Activated T-helper 1 cell treated with Interleukin-2 at 50 U/mL for 16 hours (primary cell): ENCODE results near the gene RSPRY1.
"Not testable (repeated sequence)": the region's sequence is repeated elsewhere in the genome, so short reads cannot be mapped to it uniquely, and the experiment has no call there.

ENCODE experiments used
- DNase-seq: peaks from one replicate; pipeline ENCODE4 v3.0.0-alpha.2; 2020; ENCODE audit warnings: low read depth

Gene RSPRY1

GRCh38 chr16:57186872-57187854 is 1.0 kb downstream of the RSPRY1 start:
- no peak for DNase-seq

GRCh38 chr16:57187902-57188710 is 2.0 kb downstream of the RSPRY1 start:
- not testable (repeated sequence) for DNase-seq

GRCh38 chr16:57188711-57189002 is 2.5 kb downstream of the RSPRY1 start:
- no peak for DNase-seq

DNA sequence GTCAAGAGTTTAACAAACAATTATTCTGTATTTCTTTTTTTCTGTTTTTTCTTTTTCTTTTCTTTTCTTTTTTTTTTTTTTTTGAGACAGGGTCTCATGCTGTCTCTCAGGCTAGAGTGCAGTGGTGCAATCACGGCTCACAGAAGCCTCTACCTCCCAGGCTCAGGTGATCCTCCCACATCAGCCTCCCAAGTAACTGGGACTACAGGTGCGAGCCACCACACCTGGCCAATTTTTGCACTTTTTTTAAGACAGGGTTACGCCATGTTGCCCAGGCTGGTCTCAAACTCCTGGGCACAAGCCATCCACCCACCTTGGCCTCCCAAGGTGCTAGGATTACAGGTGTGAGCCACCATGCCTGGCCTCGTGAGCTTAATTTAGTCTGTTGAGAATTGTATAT is 3.4 kb downstream of the RSPRY1 start:
- DNase-seq: not testable (repeated sequence)

GRCh38 chr16:57190136-57190535 is 4.0 kb downstream of the RSPRY1 start:
- no peak for DNase-seq

DNA sequence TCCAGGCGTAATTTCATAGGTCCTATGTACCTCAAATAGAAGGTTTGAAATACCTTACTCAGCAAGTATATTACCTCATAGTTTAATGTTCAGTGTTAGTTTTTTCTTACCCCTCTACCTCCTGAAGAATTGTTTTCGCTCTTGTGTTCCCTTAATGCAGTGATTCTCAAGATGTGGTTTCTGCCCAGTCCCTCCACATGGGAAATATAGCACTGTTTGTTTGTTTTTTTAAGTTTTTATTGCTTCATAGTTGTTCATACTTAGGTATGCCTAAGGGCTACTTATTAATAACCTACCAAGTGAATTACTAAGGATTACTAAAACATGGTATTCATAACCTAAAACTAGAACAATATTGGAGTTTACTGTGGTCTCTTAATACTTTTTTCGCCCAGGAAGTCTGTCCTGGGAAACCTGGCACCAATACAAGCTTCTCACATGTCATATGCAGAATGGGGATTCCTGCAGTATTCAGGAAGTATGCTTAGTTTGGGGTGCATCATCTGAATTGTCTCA is 5.0 kb downstream of the RSPRY1 start:
- no peak for DNase-seq

GRCh38 chr16:57192146-57192545 is 6.0 kb downstream of the RSPRY1 start:
- no peak for DNase-seq

GRCh38 chr16:57192720-57193486 is 6.8 kb downstream of the RSPRY1 start:
- DNase-seq: no peak

- DNase-seq: no peak
These were observed 8.4 kb downstream of the RSPRY1 start for GRCh38 chr16:57194512-57194911.

DNA sequence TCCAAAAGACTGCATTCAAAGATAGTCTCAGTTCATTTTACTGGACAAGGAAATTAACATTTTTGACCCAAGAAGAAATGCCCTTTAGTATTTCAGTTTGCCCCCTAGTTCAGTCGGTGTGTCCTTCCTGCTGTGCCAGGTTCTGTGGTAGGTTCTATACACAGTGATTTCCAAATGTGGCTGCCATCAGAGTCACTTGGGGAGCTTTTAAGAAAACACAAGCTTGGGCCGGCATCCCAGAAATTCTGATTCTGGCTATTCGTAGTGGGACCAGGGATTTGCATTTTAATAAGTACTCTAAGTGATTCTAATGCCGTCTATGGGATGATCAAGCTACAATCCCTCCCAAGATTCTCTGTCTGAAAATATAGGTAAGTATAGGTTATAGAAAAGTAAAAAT is 10.2 kb downstream of the RSPRY1 start:
- DNase-seq: no peak

- DNase-seq: no peak
These were observed 10.6 kb downstream of the RSPRY1 start for GRCh38 chr16:57196753-57197152.

DNA sequence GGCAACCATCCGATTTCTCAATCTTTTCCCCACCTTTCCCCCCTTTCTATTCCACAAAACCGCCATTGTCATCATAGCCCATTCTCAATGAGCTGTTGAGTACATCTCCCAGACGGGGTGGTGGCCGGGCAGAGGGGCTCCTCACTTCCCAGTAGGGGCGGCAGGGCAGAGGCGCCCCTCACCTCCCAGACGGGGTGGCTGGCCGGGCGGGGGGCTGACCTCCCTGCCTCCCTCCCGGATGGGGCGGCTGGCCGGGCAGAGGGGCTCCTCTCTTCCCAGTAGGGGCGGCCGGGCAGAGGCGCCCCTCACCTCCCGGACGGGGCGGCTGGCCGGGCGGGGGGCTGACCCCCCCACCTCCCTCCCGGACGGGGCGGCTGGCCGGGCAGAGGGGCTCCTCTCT is 14.2 kb downstream of the RSPRY1 start:
- not testable (repeated sequence) for DNase-seq

GRCh38 chr16:57200926-57201325 is 14.8 kb downstream of the RSPRY1 start:
- DNase-seq: not testable (repeated sequence)

- no peak for DNase-seq
These were observed 16.2 kb downstream of the RSPRY1 start for GRCh38 chr16:57202095-57202886.

DNA sequence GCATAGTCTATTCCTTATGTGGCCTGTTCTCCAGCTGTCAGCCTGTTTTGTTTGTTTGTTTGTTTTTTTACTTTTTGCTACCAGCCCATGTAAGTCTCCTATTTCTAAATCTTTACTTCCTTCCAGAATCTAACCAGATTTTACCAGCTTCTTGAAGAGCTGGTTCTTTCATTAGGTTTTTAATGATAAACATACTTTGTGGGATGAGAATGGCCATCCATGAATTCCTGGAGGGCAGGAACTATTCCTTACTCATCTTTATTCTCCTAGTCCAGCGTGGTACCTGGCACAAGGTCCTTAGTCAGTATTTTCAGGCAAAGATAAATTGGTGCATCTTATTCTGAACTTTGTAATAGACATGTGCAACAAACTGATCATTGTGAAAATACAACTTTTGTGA is 17.3 kb downstream of the RSPRY1 start:
- no peak for DNase-seq

DNA sequence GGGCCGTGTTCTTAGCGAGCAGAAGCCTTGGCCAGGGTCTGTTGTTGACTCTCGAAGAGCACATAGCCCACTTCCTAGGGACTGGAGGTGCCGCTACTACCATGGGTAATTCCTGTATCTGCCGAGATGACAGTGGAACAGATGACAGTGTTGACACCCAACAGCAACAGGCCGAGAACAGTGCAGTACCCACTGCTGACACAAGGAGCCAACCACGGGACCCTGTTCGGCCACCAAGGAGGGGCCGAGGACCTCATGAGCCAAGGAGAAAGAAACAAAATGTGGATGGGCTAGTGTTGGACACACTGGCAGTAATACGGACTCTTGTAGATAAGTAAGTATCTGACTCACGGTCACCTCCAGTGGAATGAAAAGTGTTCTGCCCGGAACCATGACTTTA is 18.5 kb downstream of the RSPRY1 start:
- no peak for DNase-seq

DNA sequence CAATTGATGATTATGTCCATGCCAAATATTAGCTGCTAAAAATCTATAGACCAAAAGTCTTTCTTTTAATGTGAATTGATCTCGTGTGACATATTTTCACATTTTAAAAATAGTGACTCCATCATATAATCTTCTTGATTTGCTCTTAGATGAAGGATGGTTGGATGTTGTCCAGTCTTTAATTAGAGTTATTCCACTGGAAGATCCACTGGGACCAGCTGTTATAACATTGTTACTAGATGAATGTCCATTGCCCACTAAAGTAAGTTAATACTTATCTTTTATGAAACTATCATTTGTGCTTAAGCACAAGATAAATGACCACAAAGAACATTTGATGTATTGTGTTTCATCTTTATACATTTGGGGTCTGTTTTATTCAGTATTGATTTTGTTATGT is 22.8 kb downstream of the RSPRY1 start:
- no peak for DNase-seq

GRCh38 chr16:57209780-57210179 is 23.7 kb downstream of the RSPRY1 start:
- DNase-seq: no peak

GRCh38 chr16:57213462-57213861 is 27.3 kb downstream of the RSPRY1 start:
- DNase-seq: no peak

DNA sequence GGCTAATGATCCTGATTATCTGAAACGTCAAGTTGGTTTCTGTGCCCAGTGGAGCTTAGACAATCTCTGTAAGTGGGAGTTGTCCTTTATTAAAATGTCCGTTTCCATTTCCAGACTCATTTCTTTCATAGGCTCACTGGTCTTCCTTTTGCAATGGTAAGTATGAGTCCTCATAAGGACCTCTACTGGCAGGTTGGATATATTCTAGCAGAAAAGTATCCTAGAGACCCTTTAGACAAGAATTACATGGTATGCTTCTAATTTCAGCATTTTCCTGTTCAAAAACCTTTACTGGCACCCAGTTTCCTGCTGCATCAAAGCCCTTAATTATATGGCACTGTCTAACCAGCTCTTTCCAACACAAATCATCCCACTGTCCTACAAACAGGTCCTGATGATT is 30.8 kb downstream of the RSPRY1 start:
- DNase-seq: no peak

DNA sequence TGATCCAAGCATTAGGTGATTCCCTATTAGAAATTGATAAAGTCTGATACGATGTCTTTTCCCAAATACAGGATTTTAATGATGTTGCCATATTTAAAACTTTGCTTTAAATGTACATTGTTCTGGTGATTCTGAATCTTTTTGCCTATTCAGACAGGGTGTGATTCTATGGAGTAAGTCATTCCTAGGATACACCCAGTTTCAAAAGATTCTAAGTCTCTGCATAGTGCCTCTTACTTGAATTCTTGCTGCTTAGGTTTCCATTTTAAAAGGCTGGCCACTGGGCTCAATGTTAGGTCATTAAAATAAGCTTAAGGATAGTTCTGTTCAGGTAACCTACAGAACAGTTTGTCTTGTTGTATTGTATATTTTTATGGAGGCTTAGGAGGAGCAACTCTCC is 36.9 kb downstream of the RSPRY1 start:
- no peak for DNase-seq
